Measurements from ENCODE around the gene ASCL3.

DNA sequence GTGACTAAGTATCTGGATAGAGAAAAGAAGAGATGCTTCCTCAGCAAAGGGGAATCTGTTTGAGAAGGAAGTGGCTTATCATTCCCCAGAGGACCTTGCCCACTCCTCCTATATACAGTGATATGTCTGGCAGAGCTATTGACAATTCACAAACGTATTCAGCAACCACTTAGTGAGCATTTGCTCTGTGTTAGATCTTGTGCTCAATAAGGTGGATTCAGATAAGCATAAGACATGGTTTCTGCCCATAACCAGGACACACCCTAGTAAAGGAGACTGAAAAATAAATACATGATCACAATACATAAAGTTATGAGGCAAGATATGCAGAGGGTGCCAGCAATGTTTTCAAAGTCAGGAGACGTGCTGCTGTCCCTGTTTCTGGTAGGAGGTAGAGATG lies 20.0 kb upstream of the ASCL3 start:
- TF ChIP-seq, protein P1, sequence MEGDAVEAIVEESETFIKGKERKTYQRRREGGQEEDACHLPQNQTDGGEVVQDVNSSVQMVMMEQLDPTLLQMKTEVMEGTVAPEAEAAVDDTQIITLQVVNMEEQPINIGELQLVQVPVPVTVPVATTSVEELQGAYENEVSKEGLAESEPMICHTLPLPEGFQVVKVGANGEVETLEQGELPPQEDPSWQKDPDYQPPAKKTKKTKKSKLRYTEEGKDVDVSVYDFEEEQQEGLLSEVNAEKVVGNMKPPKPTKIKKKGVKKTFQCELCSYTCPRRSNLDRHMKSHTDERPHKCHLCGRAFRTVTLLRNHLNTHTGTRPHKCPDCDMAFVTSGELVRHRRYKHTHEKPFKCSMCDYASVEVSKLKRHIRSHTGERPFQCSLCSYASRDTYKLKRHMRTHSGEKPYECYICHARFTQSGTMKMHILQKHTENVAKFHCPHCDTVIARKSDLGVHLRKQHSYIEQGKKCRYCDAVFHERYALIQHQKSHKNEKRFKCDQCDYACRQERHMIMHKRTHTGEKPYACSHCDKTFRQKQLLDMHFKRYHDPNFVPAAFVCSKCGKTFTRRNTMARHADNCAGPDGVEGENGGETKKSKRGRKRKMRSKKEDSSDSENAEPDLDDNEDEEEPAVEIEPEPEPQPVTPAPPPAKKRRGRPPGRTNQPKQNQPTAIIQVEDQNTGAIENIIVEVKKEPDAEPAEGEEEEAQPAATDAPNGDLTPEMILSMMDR (IDR thresholded peaks at IDR 0.05) = no peak
- no peak for TF ChIP-seq POLR2AphosphoS5 (IDR thresholded peaks at IDR 0.05)
- TF ChIP-seq POLR2A (IDR thresholded peaks at IDR 0.05) = no peak
